Measurements from ENCODE around the gene CBR3.

The CBR3 gene

GRCh38 chr21:36183144-36183795 lies 48.4 kb downstream of the CBR3 start:
- H3K4me3 ChIP-seq (replicated peaks; ENCODE audit: low read depth, low read length) = no peak overlapping the region
- no peak for TF ChIP-seq CTCF (IDR thresholded peaks at IDR 0.05; ENCODE audit: low read depth, low read length, missing control alignments)
- DNase-seq (ENCODE audit: extremely low read depth, low read depth) = no peak

- no peak for TF ChIP-seq CTCF (IDR thresholded peaks at IDR 0.05; ENCODE audit: low read depth, low read length, missing control alignments)
- no peak overlapping the region for H3K4me3 ChIP-seq (replicated peaks; ENCODE audit: low read depth, low read length)
- DNase-seq (ENCODE audit: extremely low read depth, low read depth) = no peak
These were observed 49.7 kb downstream of the CBR3 start for GRCh38 chr21:36184545-36184944.

GRCh38 chr21:36185523-36185922 lies 50.6 kb downstream of the CBR3 start:
- no peak overlapping the region for H3K4me3 ChIP-seq (replicated peaks; ENCODE audit: low read depth, low read length)
- TF ChIP-seq CTCF (IDR thresholded peaks at IDR 0.05; ENCODE audit: low read depth, low read length, missing control alignments) = no peak
- no peak for DNase-seq (ENCODE audit: extremely low read depth, low read depth)

GRCh38 chr21:36186081-36186480 lies 51.2 kb downstream of the CBR3 start:
- TF ChIP-seq CTCF (IDR thresholded peaks at IDR 0.05; ENCODE audit: low read depth, low read length, missing control alignments) = no peak
- H3K4me3 ChIP-seq (replicated peaks; ENCODE audit: low read depth, low read length) = no peak overlapping the region
- DNase-seq (ENCODE audit: extremely low read depth, low read depth) = no peak

DNA sequence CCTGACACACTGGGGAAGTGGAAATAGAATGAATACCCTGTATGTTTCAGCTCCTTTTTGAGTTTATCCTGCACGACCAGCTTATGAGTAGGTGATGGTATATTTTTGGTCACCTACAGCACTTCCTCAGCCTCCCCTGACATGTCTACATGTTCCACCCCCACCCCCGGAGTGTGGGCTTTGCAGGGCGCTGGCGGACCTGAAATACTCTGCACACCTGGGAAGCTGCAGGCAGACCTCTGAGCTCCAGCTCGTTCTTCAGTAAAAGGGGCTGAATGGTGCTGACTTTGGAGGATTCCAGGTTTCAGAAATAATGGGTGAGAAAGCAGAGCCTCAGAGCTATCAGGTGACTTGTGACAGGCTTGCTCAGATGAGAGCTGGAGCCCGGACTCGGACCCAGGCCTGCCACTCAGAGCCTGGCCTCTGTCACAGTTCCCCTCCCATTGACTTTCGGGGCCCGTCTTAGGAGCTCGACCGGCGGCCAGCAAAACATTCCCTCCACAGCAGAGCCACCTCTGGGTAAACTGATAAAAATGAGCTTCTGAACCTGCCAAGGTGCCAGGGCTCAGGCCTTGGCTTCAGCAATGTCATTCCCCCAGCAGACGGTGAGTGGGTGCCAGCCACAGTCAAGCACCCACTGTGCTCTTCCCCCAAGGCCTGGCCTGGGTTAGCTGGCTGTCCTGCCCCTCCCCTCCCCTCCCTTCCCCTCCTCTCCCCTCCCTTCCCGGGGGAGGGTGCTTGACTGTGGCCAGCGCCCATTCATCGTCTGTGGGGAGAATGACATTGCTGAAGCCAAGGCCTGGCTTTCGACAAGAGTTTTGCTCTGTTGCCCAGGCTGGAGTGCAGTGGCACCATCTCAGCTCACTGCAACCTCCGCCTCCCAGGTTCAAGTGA lies 51.9 kb downstream of the CBR3 start:
- TF ChIP-seq CTCF (IDR thresholded peaks at IDR 0.05; ENCODE audit: low read depth, low read length, missing control alignments) = no peak
- no peak for DNase-seq (ENCODE audit: extremely low read depth, low read depth)
- H3K4me3 ChIP-seq (replicated peaks; ENCODE audit: low read depth, low read length) = no peak overlapping the region

DNA sequence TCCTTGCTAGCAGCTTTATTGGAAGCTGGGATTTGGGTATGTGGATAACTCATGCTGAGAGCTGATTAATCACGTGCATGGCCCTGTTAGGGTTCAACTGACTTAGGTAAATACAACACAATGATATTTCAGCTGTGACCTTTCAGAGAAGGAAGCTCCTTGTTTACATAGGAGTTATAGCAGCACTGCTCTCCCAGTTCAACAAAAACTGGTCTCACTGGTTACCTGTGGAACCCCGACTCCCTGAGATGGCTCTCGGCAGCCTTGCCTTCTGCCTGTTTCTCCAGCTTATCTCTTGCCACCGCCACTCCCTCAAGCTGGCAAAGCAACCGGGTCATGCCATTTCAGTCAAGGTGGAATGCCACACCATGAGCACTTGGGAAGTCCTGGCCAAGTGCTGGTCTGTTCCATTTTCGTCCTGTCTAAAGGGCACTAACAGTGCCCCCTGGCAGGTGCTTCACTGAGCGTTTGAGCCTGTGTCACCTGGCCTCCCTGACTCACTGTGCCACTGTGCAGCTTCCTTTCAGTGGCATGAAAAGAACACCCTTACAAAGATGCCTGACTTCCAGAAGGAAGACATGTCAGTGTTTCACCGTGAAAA lies 53.3 kb downstream of the CBR3 start:
- no peak for DNase-seq (ENCODE audit: extremely low read depth, low read depth)
- H3K4me3 ChIP-seq (replicated peaks; ENCODE audit: low read depth, low read length) = no peak overlapping the region
- TF ChIP-seq CTCF (IDR thresholded peaks at IDR 0.05; ENCODE audit: low read depth, low read length, missing control alignments) = no peak
